PC-9 (cell line): ENCODE measurements around the gene ZNF578.

Source experiments
- EZH2 ChIP-seq: fragments of 200-600 bp; sonication (generic); IDR thresholded peaks from 2 replicates; pipeline ENCODE4 v1.8.0; 2017; ENCODE audit warnings: antibody characterized with exemption, low read depth
- TF ChIP-seq, protein P1 (sequence below): fragments of 200-600 bp; sonication (generic); conservative IDR thresholded peaks from 2 replicates; pipeline ENCODE4 v1.6.1; 2017; ENCODE audit warnings: mixed run types, antibody characterized with exemption, mild to moderate bottlenecking, moderate library complexity

DNA sequence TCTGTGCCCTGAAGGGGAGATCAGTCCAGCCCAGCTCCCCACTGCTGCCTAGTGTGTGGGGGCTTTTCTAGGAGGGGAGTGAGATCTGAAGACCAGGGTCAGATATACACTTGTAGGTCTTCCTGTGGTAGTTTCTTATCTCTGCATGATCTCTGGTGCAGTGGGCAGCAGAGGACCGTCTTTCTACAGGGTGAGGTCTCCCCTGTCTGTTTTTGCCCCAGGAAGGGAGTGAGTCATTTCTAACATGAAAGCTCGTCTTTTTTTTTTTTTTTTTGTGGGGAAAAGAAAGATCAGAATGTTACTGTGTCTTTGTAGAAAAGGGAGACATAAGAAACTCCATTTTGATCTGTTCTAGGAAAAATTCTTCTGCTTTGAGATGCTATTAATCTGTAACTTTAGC, 65.3 kb downstream of the ZNF578 start:
- no peak for TF ChIP-seq EZH2
- TF ChIP-seq, protein P1, sequence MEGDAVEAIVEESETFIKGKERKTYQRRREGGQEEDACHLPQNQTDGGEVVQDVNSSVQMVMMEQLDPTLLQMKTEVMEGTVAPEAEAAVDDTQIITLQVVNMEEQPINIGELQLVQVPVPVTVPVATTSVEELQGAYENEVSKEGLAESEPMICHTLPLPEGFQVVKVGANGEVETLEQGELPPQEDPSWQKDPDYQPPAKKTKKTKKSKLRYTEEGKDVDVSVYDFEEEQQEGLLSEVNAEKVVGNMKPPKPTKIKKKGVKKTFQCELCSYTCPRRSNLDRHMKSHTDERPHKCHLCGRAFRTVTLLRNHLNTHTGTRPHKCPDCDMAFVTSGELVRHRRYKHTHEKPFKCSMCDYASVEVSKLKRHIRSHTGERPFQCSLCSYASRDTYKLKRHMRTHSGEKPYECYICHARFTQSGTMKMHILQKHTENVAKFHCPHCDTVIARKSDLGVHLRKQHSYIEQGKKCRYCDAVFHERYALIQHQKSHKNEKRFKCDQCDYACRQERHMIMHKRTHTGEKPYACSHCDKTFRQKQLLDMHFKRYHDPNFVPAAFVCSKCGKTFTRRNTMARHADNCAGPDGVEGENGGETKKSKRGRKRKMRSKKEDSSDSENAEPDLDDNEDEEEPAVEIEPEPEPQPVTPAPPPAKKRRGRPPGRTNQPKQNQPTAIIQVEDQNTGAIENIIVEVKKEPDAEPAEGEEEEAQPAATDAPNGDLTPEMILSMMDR = no peak
